ENCODE data around the gene HMGCS1.

DNA sequence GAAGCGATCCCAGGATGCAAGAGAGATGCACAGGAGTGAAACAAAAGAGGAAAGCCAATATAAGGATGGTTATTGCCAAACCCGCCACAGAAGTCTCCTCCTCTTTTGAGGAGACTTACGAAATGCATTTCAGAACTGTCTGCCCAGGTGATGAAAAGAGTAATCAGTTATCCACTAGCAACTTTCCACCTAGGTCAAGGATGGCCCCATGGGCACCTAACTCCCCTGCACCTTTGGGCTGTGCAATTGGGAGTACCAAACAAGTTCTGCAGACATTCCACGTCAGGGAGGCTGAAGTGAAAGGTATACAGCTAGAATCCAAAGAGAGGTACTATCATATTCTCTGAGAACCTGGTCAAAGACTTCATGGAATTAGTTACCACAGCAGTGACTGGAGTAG is 25.7 kb downstream of the HMGCS1 start:
- TF ChIP-seq POLR2A (IDR thresholded peaks at IDR 0.05), result no peak
- TF ChIP-seq, protein P1, sequence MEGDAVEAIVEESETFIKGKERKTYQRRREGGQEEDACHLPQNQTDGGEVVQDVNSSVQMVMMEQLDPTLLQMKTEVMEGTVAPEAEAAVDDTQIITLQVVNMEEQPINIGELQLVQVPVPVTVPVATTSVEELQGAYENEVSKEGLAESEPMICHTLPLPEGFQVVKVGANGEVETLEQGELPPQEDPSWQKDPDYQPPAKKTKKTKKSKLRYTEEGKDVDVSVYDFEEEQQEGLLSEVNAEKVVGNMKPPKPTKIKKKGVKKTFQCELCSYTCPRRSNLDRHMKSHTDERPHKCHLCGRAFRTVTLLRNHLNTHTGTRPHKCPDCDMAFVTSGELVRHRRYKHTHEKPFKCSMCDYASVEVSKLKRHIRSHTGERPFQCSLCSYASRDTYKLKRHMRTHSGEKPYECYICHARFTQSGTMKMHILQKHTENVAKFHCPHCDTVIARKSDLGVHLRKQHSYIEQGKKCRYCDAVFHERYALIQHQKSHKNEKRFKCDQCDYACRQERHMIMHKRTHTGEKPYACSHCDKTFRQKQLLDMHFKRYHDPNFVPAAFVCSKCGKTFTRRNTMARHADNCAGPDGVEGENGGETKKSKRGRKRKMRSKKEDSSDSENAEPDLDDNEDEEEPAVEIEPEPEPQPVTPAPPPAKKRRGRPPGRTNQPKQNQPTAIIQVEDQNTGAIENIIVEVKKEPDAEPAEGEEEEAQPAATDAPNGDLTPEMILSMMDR (IDR thresholded peaks at IDR 0.05), result no peak

All from uterus (tissue), 2 donors.